Gastroesophageal sphincter (tissue), 3 donors: ENCODE measurements around the gene SNTG2.

Experiments
- POLR2A ChIP-seq, 2 donors: fragments of 450-650 bp; IDR thresholded peaks; one replicate each; pipeline ENCODE4 v1.6.1; 2017; ENCODE audit warnings: antibody characterized with exemption in 2 of 2, mild to moderate bottlenecking in 2 of 2, moderate library complexity in 1 of 2
- TF ChIP-seq, protein P1 (sequence below), 4 experiments: fragments of 200-600 bp in 2 of 4; fragments of 450-650 bp in 2 of 4; sonication (generic) in 1 of 4; IDR thresholded peaks; one replicate each; pipeline ENCODE4 v1.5.1; 2017 to 2019; ENCODE audit warnings: antibody characterized with exemption in 4 of 4, mild to moderate bottlenecking in 2 of 4, moderate library complexity in 2 of 4

DNA sequence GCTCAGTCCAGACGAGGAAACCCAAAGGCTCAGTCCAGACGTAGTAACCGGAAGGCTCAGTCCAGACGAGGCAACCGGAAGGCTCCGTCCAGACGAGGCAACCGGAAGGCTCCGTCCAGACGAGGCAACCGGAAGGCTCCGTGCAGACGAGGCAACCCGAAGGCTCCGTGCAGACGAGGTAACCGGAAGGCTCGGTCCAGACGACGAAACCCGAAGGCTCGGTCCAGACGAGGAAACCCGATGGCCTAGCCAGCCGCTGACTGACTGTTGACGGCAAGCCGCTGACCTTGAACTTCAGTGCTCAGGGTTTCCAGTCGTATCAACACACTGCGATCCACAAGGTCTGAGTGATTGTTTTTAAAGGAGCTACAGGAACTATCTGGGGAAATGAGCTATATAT lies 312.0 kb downstream of the SNTG2 start:
- TF ChIP-seq, protein P1, sequence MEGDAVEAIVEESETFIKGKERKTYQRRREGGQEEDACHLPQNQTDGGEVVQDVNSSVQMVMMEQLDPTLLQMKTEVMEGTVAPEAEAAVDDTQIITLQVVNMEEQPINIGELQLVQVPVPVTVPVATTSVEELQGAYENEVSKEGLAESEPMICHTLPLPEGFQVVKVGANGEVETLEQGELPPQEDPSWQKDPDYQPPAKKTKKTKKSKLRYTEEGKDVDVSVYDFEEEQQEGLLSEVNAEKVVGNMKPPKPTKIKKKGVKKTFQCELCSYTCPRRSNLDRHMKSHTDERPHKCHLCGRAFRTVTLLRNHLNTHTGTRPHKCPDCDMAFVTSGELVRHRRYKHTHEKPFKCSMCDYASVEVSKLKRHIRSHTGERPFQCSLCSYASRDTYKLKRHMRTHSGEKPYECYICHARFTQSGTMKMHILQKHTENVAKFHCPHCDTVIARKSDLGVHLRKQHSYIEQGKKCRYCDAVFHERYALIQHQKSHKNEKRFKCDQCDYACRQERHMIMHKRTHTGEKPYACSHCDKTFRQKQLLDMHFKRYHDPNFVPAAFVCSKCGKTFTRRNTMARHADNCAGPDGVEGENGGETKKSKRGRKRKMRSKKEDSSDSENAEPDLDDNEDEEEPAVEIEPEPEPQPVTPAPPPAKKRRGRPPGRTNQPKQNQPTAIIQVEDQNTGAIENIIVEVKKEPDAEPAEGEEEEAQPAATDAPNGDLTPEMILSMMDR (IDR thresholded peaks at IDR 0.05): no peak
- no peak for TF ChIP-seq POLR2A (IDR thresholded peaks at IDR 0.05)
